Neutrophil (primary cell): ENCODE data around the gene PSME2.

Experiments
- H3K27ac ChIP-seq: fragments of 200-600 bp; sonication (generic); 2 replicates; pipeline ENCODE4 v1.5.1; 2016; ENCODE audit warnings: mild to moderate bottlenecking, moderate library complexity
- H3K27me3 ChIP-seq: fragments of 200-600 bp; sonication (generic); 2 replicates; pipeline ENCODE4 v1.6.0; 2016; ENCODE audit warnings: mild to moderate bottlenecking
- H3K36me3 ChIP-seq: fragments of 200-600 bp; sonication (generic); 2 replicates; pipeline ENCODE4 v1.5.1; 2017
- H3K4me1 ChIP-seq, 2 experiments: fragments of 200-600 bp in 1 of 2; sonication (generic) in 1 of 2; 1 replicate in 1 of 2; 2 replicates in 1 of 2; pipeline versions ENCODE4 v1.5.1 to v1.6.1; 2013 to 2016; ENCODE audit warnings: low read depth in 1 of 2, low read length in 1 of 2, mild to moderate bottlenecking in 1 of 2, moderate library complexity in 1 of 2; ENCODE audit not compliant: control insufficient read depth in 1 of 2, insufficient read depth in 1 of 2
- H3K4me3 ChIP-seq, 2 experiments: fragments of 200-600 bp in 1 of 2; sonication (generic) in 1 of 2; 1 replicate in 1 of 2; 2 replicates in 1 of 2; pipeline ENCODE4 v1.5.1; 2013 to 2016; ENCODE audit warnings: low read depth in 1 of 2, low read length in 1 of 2, mild to moderate bottlenecking in 1 of 2, moderate library complexity in 1 of 2
- H3K9me3 ChIP-seq: fragments of 200-600 bp; sonication (generic); 2 replicates; pipeline ENCODE4 v1.5.1; 2016
- TF ChIP-seq, protein P1 (sequence below): fragments of 200-600 bp; sonication (generic); IDR thresholded peaks from 2 replicates; pipeline ENCODE4 v1.5.1; 2016; ENCODE audit warnings: antibody characterized with exemption

PSME2 gene

DNA sequence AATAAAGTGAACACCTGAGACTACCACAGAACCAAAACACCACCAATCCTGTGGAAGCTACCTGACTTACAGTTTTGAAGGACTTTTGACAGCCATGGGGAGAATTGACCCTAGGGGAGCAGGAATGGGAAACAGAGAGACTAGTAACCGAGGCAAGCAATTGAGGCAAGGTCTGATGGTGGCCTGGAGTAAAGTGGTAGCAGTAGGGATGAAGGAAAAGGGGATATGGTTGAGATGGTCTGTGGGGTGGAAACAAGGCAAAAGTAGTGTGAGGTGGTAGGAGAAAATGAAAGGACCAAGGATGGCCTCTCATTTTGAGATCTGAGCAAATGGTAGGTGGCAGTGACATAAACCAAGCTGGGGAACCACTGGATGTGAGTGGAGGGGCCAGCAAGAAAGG lies 10.4 kb upstream of the PSME2 start:
- no peak overlapping the region for H3K4me3 ChIP-seq
- H3K27ac ChIP-seq = no peak overlapping the region
- no peaks in the 10 kb centered on the region for H3K27me3 ChIP-seq
- peaks cover 9 to 11% of the 10 kb centered on the region in 2 experiments for H3K4me1 ChIP-seq
- no peaks in the 10 kb centered on the region for H3K9me3 ChIP-seq
- TF ChIP-seq, protein P1, sequence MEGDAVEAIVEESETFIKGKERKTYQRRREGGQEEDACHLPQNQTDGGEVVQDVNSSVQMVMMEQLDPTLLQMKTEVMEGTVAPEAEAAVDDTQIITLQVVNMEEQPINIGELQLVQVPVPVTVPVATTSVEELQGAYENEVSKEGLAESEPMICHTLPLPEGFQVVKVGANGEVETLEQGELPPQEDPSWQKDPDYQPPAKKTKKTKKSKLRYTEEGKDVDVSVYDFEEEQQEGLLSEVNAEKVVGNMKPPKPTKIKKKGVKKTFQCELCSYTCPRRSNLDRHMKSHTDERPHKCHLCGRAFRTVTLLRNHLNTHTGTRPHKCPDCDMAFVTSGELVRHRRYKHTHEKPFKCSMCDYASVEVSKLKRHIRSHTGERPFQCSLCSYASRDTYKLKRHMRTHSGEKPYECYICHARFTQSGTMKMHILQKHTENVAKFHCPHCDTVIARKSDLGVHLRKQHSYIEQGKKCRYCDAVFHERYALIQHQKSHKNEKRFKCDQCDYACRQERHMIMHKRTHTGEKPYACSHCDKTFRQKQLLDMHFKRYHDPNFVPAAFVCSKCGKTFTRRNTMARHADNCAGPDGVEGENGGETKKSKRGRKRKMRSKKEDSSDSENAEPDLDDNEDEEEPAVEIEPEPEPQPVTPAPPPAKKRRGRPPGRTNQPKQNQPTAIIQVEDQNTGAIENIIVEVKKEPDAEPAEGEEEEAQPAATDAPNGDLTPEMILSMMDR = no peak
- H3K36me3 ChIP-seq = peaks cover 79% of the 10 kb centered on the region

DNA sequence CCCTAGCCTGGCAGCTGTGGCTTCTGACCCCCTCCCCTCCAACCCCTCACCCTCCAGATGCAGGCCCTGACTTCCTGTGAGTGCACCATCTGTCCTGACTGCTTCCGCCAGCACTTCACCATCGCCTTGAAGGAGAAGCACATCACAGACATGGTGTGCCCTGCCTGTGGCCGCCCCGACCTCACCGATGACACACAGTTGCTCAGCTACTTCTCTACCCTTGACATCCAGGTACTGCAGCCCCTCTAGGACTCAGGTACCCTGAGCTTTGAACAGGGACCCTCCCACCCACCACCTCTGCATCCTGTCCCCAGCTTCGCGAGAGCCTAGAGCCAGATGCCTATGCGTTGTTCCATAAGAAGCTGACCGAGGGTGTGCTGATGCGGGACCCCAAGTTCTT lies 8.7 kb upstream of the PSME2 start:
- Histone ChIP-seq H3K9me3 (no peaks in the 10 kb centered on the region), H3K27ac (peak overlapping the region; percentile 41), H3K36me3 (peaks cover 89% of the 10 kb centered on the region), H3K4me3 (no peak overlapping the region), H3K4me1 (peaks cover 0 to under 1% of the 10 kb centered on the region in 2 experiments), H3K27me3 (no peaks in the 10 kb centered on the region)
- TF ChIP-seq, protein P1 = no peak

DNA sequence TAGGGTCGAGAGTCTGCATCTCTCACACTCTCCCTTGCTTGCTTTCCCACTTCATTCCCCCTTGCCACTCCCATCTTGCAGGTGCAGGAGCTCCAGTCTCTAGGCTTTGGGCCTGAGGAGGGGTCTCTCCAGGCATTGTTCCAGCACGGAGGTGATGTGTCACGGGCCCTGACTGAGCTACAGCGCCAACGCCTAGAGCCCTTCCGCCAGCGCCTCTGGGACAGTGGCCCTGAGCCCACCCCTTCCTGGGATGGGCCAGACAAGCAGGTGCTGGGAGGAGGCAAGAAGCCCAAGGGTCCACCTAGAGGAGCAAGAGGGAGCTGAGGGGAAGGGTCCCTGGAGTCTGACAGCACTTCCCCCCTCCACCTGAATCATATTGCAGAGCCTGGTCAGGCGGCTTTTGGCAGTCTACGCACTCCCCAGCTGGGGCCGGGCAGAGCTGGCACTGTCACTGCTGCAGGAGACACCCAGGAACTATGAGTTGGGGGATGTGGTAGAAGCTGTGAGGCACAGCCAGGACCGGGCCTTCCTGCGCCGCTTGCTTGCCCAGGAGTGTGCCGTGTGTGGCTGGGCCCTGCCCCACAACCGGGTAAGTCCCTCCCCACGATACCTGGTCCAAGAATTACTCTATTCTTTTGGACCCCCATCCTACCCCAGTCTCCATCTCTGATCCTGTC lies 5.1 kb upstream of the PSME2 start:
- H3K4me1 ChIP-seq = peaks cover 20 to 22% of the 10 kb centered on the region in 2 experiments
- peaks cover 77% of the 10 kb centered on the region for H3K36me3 ChIP-seq
- no peak overlapping the region for H3K27ac ChIP-seq
- TF ChIP-seq, protein P1 = no peak
- H3K9me3 ChIP-seq = no peaks in the 10 kb centered on the region
- H3K27me3 ChIP-seq = no peaks in the 10 kb centered on the region
- H3K4me3 ChIP-seq = no peak overlapping the region

DNA sequence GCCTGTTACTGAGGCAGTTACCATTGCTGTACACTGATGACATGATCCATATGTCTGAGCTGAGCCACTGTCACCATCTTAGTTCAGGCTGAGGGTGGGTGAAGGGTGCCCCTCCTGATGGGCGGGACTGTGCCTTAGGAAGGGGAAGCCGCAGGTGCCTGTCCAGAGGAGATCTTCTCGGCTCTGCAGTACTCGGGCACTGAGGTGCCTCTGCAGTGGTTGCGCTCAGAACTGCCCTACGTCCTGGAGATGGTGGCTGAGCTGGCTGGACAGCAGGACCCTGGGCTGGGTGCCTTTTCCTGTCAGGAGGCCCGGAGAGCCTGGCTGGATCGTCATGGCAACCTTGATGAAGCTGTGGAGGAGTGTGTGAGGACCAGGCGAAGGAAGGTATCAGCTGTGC lies 4.6 kb upstream of the PSME2 start:
- no peak overlapping the region for H3K4me3 ChIP-seq
- no peak overlapping the region for H3K27ac ChIP-seq
- no peaks in the 10 kb centered on the region for H3K9me3 ChIP-seq
- H3K36me3 ChIP-seq = peaks cover 72% of the 10 kb centered on the region
- TF ChIP-seq, protein P1 = no peak
- peaks cover 24 to 26% of the 10 kb centered on the region in 2 experiments for H3K4me1 ChIP-seq
- no peaks in the 10 kb centered on the region for H3K27me3 ChIP-seq

DNA sequence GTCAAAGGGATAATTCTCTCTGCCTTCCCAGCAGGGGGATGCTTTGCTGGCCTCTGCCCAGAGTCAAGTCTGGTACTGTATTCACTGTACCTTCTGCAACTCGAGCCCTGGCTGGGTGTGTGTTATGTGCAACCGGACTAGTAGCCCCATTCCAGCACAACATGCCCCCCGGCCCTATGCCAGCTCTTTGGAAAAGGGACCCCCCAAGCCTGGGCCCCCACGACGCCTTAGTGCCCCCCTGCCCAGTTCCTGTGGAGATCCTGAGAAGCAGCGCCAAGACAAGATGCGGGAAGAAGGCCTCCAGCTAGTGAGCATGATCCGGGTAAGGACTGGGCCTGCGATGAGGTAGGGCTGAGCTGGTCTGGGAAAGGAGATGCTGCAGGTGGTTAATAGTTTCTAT lies 4.2 kb upstream of the PSME2 start:
- no peak overlapping the region for H3K27ac ChIP-seq
- peaks cover 67% of the 10 kb centered on the region for H3K36me3 ChIP-seq
- no peaks in the 10 kb centered on the region for H3K27me3 ChIP-seq
- peaks cover 28 to 30% of the 10 kb centered on the region in 2 experiments for H3K4me1 ChIP-seq
- no peak overlapping the region for H3K4me3 ChIP-seq
- TF ChIP-seq, protein P1 = no peak
- H3K9me3 ChIP-seq = no peaks in the 10 kb centered on the region
